Suprapubic skin (tissue), 3 donors: Measurements from ENCODE around the gene OR2T35.

Source experiments
- POLR2AphosphoS5 ChIP-seq, 3 donors: sonication (generic); formaldehyde crosslinking; IDR thresholded peaks; one replicate each; pipeline ENCODE4 v1.6.1; 2017; ENCODE audit warnings: antibody characterized with exemption in 3 of 3
- TF ChIP-seq, protein P1 (sequence below), 2 donors: fragments of 200-600 bp in 1 of 2; fragments of 450-650 bp in 1 of 2; sonication (generic) in 1 of 2; IDR thresholded peaks; one replicate each; pipeline ENCODE4 v1.5.1; 2016 to 2019; ENCODE audit warnings: antibody characterized with exemption in 2 of 2, mild to moderate bottlenecking in 1 of 2, moderate library complexity in 1 of 2

DNA sequence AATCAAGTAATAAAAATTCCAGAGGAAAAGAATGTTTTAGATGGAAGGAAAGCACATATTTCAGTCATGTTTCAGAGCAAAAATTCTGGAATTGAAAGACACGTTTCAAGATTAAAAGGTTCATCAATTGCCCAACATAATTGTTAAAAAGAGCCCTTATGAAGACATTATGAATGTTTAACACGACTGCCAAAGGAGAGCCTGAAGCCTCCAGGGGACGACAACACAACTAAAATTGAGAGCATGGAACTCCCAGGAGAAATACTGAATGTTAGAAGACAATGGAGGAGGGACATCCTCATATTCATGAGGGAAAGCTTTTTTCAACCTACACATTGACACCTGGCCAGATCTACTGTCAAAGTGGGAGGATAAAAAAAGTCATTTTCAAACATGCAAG, 26.2 kb downstream of the OR2T35 start:
- TF ChIP-seq, protein P1, sequence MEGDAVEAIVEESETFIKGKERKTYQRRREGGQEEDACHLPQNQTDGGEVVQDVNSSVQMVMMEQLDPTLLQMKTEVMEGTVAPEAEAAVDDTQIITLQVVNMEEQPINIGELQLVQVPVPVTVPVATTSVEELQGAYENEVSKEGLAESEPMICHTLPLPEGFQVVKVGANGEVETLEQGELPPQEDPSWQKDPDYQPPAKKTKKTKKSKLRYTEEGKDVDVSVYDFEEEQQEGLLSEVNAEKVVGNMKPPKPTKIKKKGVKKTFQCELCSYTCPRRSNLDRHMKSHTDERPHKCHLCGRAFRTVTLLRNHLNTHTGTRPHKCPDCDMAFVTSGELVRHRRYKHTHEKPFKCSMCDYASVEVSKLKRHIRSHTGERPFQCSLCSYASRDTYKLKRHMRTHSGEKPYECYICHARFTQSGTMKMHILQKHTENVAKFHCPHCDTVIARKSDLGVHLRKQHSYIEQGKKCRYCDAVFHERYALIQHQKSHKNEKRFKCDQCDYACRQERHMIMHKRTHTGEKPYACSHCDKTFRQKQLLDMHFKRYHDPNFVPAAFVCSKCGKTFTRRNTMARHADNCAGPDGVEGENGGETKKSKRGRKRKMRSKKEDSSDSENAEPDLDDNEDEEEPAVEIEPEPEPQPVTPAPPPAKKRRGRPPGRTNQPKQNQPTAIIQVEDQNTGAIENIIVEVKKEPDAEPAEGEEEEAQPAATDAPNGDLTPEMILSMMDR (IDR thresholded peaks at IDR 0.05), result peak; percentile 7 to 21
- no peak for TF ChIP-seq POLR2AphosphoS5 (IDR thresholded peaks at IDR 0.05)
